ENCODE data around the gene PCED1B.
"Not testable (repeated sequence)": the region's sequence is repeated elsewhere in the genome, so short reads cannot be mapped to it uniquely, and the experiment has no call there.

The PCED1B gene

GRCh38 chr12:47192051-47192450, 112.6 kb downstream of the PCED1B start:
- peaks cover 15% of the 10 kb centered on the region for H3K4me1 ChIP-seq (ENCODE audit: insufficient read depth, poor library complexity, severe bottlenecking)

GRCh38 chr12:47193066-47193465, 113.6 kb downstream of the PCED1B start:
- no peak for TF ChIP-seq CTCF (IDR thresholded peaks at IDR 0.05; ENCODE audit: poor library complexity, severe bottlenecking)
- Histone ChIP-seq H3K9me3 (ENCODE audit: severe bottlenecking) (no peaks in the 10 kb centered on the region), H3K4me3 (ENCODE audit: severe bottlenecking) (no peak overlapping the region)

More at GRCh38 chr12:47192051-47192450, 112.6 kb downstream of the PCED1B start:
- Histone ChIP-seq H3K27me3 (ENCODE audit: insufficient read depth, poor library complexity, severe bottlenecking) (no peaks in the 10 kb centered on the region), H3K36me3 (ENCODE audit: low read depth) (no peaks in the 10 kb centered on the region), H3K27ac (ENCODE audit: poor library complexity, severe bottlenecking) (no peak overlapping the region), H3K9me3 (ENCODE audit: severe bottlenecking) (no peaks in the 10 kb centered on the region), H3K4me3 (ENCODE audit: severe bottlenecking) (no peak overlapping the region)
- no peak for ATAC-seq (ENCODE audit: low read depth)
- DNase-seq (ENCODE audit: low spot score) = no peak
- no peak for TF ChIP-seq CTCF (IDR thresholded peaks at IDR 0.05; ENCODE audit: poor library complexity, severe bottlenecking)

GRCh38 chr12:47194501-47194900, 115.1 kb downstream of the PCED1B start:
- no peaks in the 10 kb centered on the region for H3K36me3 ChIP-seq (ENCODE audit: low read depth)
- peaks cover 15% of the 10 kb centered on the region for H3K4me1 ChIP-seq (ENCODE audit: insufficient read depth, poor library complexity, severe bottlenecking)
- no peak overlapping the region for H3K4me3 ChIP-seq (ENCODE audit: severe bottlenecking)
- no peak for TF ChIP-seq CTCF (IDR thresholded peaks at IDR 0.05; ENCODE audit: poor library complexity, severe bottlenecking)
- H3K27me3 ChIP-seq (ENCODE audit: insufficient read depth, poor library complexity, severe bottlenecking) = no peaks in the 10 kb centered on the region
- no peak overlapping the region for H3K27ac ChIP-seq (ENCODE audit: poor library complexity, severe bottlenecking)
- DNase-seq (ENCODE audit: low spot score) (no peak), ATAC-seq (ENCODE audit: low read depth) (no peak)
- no peaks in the 10 kb centered on the region for H3K9me3 ChIP-seq (ENCODE audit: severe bottlenecking)

More at GRCh38 chr12:47193066-47193465, 113.6 kb downstream of the PCED1B start:
- DNase-seq (ENCODE audit: low spot score) (no peak), ATAC-seq (ENCODE audit: low read depth) (no peak)
- Histone ChIP-seq H3K36me3 (ENCODE audit: low read depth) (no peaks in the 10 kb centered on the region), H3K4me1 (ENCODE audit: insufficient read depth, poor library complexity, severe bottlenecking) (peaks cover 15% of the 10 kb centered on the region), H3K27me3 (ENCODE audit: insufficient read depth, poor library complexity, severe bottlenecking) (no peaks in the 10 kb centered on the region), H3K27ac (ENCODE audit: poor library complexity, severe bottlenecking) (no peak overlapping the region)

- H3K27me3 ChIP-seq (ENCODE audit: insufficient read depth, poor library complexity, severe bottlenecking) = no peaks in the 10 kb centered on the region
- no peak for TF ChIP-seq CTCF (IDR thresholded peaks at IDR 0.05; ENCODE audit: poor library complexity, severe bottlenecking)
- no peak overlapping the region for H3K27ac ChIP-seq (ENCODE audit: poor library complexity, severe bottlenecking)
- ATAC-seq (ENCODE audit: low read depth) (no peak), DNase-seq (ENCODE audit: low spot score) (no peak)
- H3K4me3 ChIP-seq (ENCODE audit: severe bottlenecking) = no peak overlapping the region
- no peaks in the 10 kb centered on the region for H3K9me3 ChIP-seq (ENCODE audit: severe bottlenecking)
- H3K4me1 ChIP-seq (ENCODE audit: insufficient read depth, poor library complexity, severe bottlenecking) = no peaks in the 10 kb centered on the region
- H3K36me3 ChIP-seq (ENCODE audit: low read depth) = no peaks in the 10 kb centered on the region
Observed at GRCh38 chr12:47200446-47200845, 121.0 kb downstream of the PCED1B start.

- H3K4me1 ChIP-seq (ENCODE audit: insufficient read depth, poor library complexity, severe bottlenecking); H3K4me3 ChIP-seq (ENCODE audit: severe bottlenecking); H3K27ac ChIP-seq (ENCODE audit: poor library complexity, severe bottlenecking); H3K9me3 ChIP-seq (ENCODE audit: severe bottlenecking); DNase-seq (ENCODE audit: low spot score); H3K27me3 ChIP-seq (ENCODE audit: insufficient read depth, poor library complexity, severe bottlenecking); ATAC-seq (ENCODE audit: low read depth); H3K36me3 ChIP-seq (ENCODE audit: low read depth): not testable (repeated sequence)
Observed at GRCh38 chr12:47201190-47201589, 121.8 kb downstream of the PCED1B start.

Measured in RWPE2 (cell line).